A549 (cell line): ENCODE measurements around the gene KRTAP24-1. TPM values are rescaled to one million over a fixed set of nuclear protein-coding genes. Genes with fewer than 3 reads are reported as not detected.

Experiments used
- ATAC-seq, 2 experiments: fragments of 200-7000 bp in 1 of 2; fragments of >200 bp in 1 of 2; cut with Nextera tagmentation in 1 of 2; cut with Tn5 transposase in 1 of 2; 3 replicates each; pipeline versions ENCODE4 v1.8.0 to v1.9.1; 2018 to 2020; ENCODE audit warnings: mild to moderate bottlenecking in 1 of 2, moderate library complexity in 1 of 2
- CTCF ChIA-PET: fragments of 300-600 bp; sonication (Branson Sonifier 250); formaldehyde crosslinking; extraction: SDS; loops from one replicate; lab custom pipeline; 2021; ENCODE audit warnings: antibody characterized with exemption, inconsistent platforms; lab: Yijun Ruan, JAX
- POLR2A ChIA-PET: fragments of 350-600 bp; formaldehyde crosslinking; extraction: SDS; loops from one replicate; lab custom pipeline; 2021; ENCODE audit warnings: antibody characterized with exemption, inconsistent platforms; lab: Yijun Ruan, JAX
- DNase-seq, 2 experiments: peaks; one replicate each; pipeline versions ENCODE4 v3.0.0 to v3.0.0-alpha.2; 2011 to 2016; ENCODE audit warnings: low read depth in 1 of 2, low spot score in 1 of 2
- FAIRE-seq: peaks from 2 replicates; lab custom pipeline; 2011; peaks lifted over from hg19 to GRCh38; lab: Jason Lieb, UNC
- H3K27ac ChIP-seq, 2 experiments: fragments of >200 bp; sonication (Bioruptor Twin); formaldehyde crosslinking; 3 replicates each; pipeline ENCODE4 v1.5.1; 2016 to 2017
- H3K4me1 ChIP-seq: fragments of >200 bp; sonication (Bioruptor Twin); formaldehyde crosslinking; 3 replicates; pipeline ENCODE4 v1.6.1; 2016
- H3K4me2 ChIP-seq: fragments of >200 bp; sonication (Bioruptor Twin); formaldehyde crosslinking; 3 replicates; pipeline ENCODE4 v1.6.1; 2016
- H3K4me3 ChIP-seq: fragments of >200 bp; sonication (Bioruptor Twin); formaldehyde crosslinking; 3 replicates; pipeline ENCODE4 v1.5.1; 2016
- H3K9me3 ChIP-seq: fragments of >200 bp; sonication (Bioruptor Twin); formaldehyde crosslinking; 3 replicates; pipeline ENCODE4 v1.6.1; 2016
- BHLHE40 ChIP-seq: IDR thresholded peaks from 2 replicates; pipeline ENCODE4 v1.6.1; 2012; ENCODE audit warnings: low read depth, low read length, inconsistent platforms
- CEBPB ChIP-seq, 2 experiments: fragments of >200 bp in 1 of 2; sonication (Bioruptor Twin) in 1 of 2; formaldehyde crosslinking in 1 of 2; IDR thresholded peaks; 2 replicates each; pipeline ENCODE4 v1.6.1; 2012 to 2016
- EP300 ChIP-seq, 2 experiments: fragments of >200 bp; sonication (Bioruptor Twin); formaldehyde crosslinking; IDR thresholded peaks; 2 replicates in 1 of 2; 3 replicates in 1 of 2; pipeline ENCODE4 v1.6.1; 2016 to 2017
- ESRRA ChIP-seq: fragments of 150-350 bp; IDR thresholded peaks from 2 replicates; pipeline ENCODE4 v1.6.1; 2014; ENCODE audit warnings: mild to moderate bottlenecking, low read length, borderline replicate concordance
- FOSB ChIP-seq: fragments of 250-450 bp; sonication (Bioruptor Pico); IDR thresholded peaks from 2 replicates; pipeline ENCODE4 v1.5.0; 2020; ENCODE audit warnings: mild to moderate bottlenecking, moderate library complexity
- HDAC2 ChIP-seq: fragments of 200-600 bp; sonication (generic); IDR thresholded peaks from 2 replicates; pipeline ENCODE4 v1.6.1; 2016
- HEYL ChIP-seq: fragments of 250-450 bp; sonication (Bioruptor Pico); IDR thresholded peaks from 2 replicates; pipeline ENCODE4 v1.8.0; 2021; ENCODE audit warnings: mild to moderate bottlenecking, moderate library complexity
- HOXA7 ChIP-seq: fragments of 250-450 bp; sonication (Bioruptor Pico); IDR thresholded peaks from 2 replicates; pipeline ENCODE4 v1.5.0; 2020; ENCODE audit warnings: mild to moderate bottlenecking, moderate library complexity
- HOXB13 ChIP-seq: fragments of 250-450 bp; sonication (Bioruptor Pico); IDR thresholded peaks from 2 replicates; pipeline ENCODE4 v1.5.0; 2020; ENCODE audit warnings: low read depth, mild to moderate bottlenecking, moderate library complexity
- HOXB5 ChIP-seq: fragments of 250-450 bp; sonication (Bioruptor Pico); IDR thresholded peaks from 2 replicates; pipeline ENCODE4 v1.5.0; 2020; ENCODE audit warnings: mild to moderate bottlenecking, moderate library complexity
- JUN ChIP-seq, 2 experiments: fragments of >200 bp; sonication (Bioruptor Twin); formaldehyde crosslinking; IDR thresholded peaks; 2 replicates in 1 of 2; 3 replicates in 1 of 2; pipeline ENCODE4 v1.6.1; 2016 to 2017
- KDM5A ChIP-seq: fragments of 200-600 bp; sonication (generic); IDR thresholded peaks from 2 replicates; pipeline ENCODE4 v1.6.1; 2016; ENCODE audit warnings: antibody characterized with exemption, mild to moderate bottlenecking
- MAFK ChIP-seq: fragments of 450-650 bp; IDR thresholded peaks from 2 replicates; pipeline ENCODE4 v1.6.1; 2014; ENCODE audit not compliant: partially characterized antibody
- MAZ ChIP-seq: fragments of 150-350 bp; IDR thresholded peaks from 2 replicates; pipeline ENCODE4 v1.6.1; 2014; ENCODE audit warnings: antibody characterized with exemption, low read depth, low read length, borderline replicate concordance
- RCOR1 ChIP-seq: fragments of 150-350 bp; IDR thresholded peaks from 2 replicates; pipeline ENCODE4 v1.6.1; 2014; ENCODE audit warnings: antibody characterized with exemption, low read length, low read depth
- RNF2 ChIP-seq: fragments of 200-600 bp; sonication (generic); IDR thresholded peaks from 2 replicates; pipeline ENCODE4 v1.6.1; 2016; ENCODE audit warnings: low read depth, mild to moderate bottlenecking, antibody characterized with exemption, moderate library complexity, borderline replicate concordance
- SMC3 ChIP-seq: fragments of >200 bp; sonication (Bioruptor Twin); formaldehyde crosslinking; IDR thresholded peaks from 3 replicates; pipeline ENCODE4 v1.6.1; 2018; ENCODE audit warnings: inconsistent platforms
- SREBF2 ChIP-seq: fragments of 450-650 bp; IDR thresholded peaks from 2 replicates; pipeline ENCODE4 v1.6.1; 2014; ENCODE audit warnings: mild to moderate bottlenecking, moderate library complexity
- TP53 ChIP-seq: fragments of 250-450 bp; sonication (Bioruptor Pico); IDR thresholded peaks from 2 replicates; pipeline ENCODE4 v1.5.0; 2021; ENCODE audit warnings: mild to moderate bottlenecking, moderate library complexity
- ZC3H11A ChIP-seq: fragments of 450-650 bp; IDR thresholded peaks from 2 replicates; pipeline ENCODE4 v1.6.1; 2014; ENCODE audit warnings: antibody characterized with exemption, mild to moderate bottlenecking
- ZFP36 ChIP-seq: fragments of 450-650 bp; IDR thresholded peaks from 2 replicates; pipeline ENCODE4 v1.6.1; 2014; ENCODE audit warnings: borderline replicate concordance; ENCODE audit not compliant: partially characterized antibody
- ZNF302 ChIP-seq: fragments of 250-450 bp; sonication (Bioruptor Pico); IDR thresholded peaks from 2 replicates; pipeline ENCODE4 v1.9.0; 2021; ENCODE audit warnings: inconsistent platforms, mild to moderate bottlenecking, moderate library complexity
- ZSCAN20 ChIP-seq: fragments of 250-450 bp; sonication (Bioruptor Pico); IDR thresholded peaks from 2 replicates; pipeline ENCODE4 v1.8.0; 2022; ENCODE audit warnings: mild to moderate bottlenecking, moderate library complexity
- WGBS: methylation state at CpG from one replicate; pipeline ENCODE4 v1.1.6; 2017; ENCODE audit errors: missing lambda C conversion rate; 5-methylcytosine and 5-hydroxymethylcytosine counted together
- polyA plus RNA-seq, 4 experiments: library from polyadenylated mRNA; depleted of rRNA in 3 of 4; stranded (reverse); fragments of >200 nt; fragmentation: RNase III in 1 of 4; extraction: RNeasy Plus Mini Kit Qiagen cat#74134 plus additional on column Dnase treatment in 1 of 4; gene quantifications; 2 replicates in 3 of 4; 3 replicates in 1 of 4; pipeline ENCODE4 v1.2.3, GENCODE V29; 2011 to 2017
- TF ChIP-seq, protein P1 (sequence below): fragments of 250-450 bp; sonication (Bioruptor Pico); IDR thresholded peaks from 2 replicates; pipeline ENCODE4 v1.5.0; 2021; ENCODE audit warnings: mild to moderate bottlenecking, moderate library complexity, borderline replicate concordance
- TF ChIP-seq, protein P2 (sequence below): IDR thresholded peaks from 2 replicates; pipeline ENCODE4 v1.6.1; 2012
- TF ChIP-seq, protein P3 (sequence below): fragments of 450-650 bp; IDR thresholded peaks from 2 replicates; pipeline ENCODE4 v1.6.1; 2014; ENCODE audit warnings: antibody characterized with exemption
- TF ChIP-seq, protein P4 (sequence below): fragments of >200 bp; sonication (Bioruptor Twin); formaldehyde crosslinking; IDR thresholded peaks from 3 replicates; pipeline ENCODE4 v1.5.1; 2016
- TF ChIP-seq, protein P5 (sequence below): fragments of >200 bp; sonication (Bioruptor Twin); formaldehyde crosslinking; IDR thresholded peaks from 3 replicates; pipeline ENCODE4 v1.6.1; 2016

The KRTAP24-1 gene
- polyA plus RNA-seq, 2 of the 4 experiments (the other 2 are of a cell fraction): not detected

DNA sequence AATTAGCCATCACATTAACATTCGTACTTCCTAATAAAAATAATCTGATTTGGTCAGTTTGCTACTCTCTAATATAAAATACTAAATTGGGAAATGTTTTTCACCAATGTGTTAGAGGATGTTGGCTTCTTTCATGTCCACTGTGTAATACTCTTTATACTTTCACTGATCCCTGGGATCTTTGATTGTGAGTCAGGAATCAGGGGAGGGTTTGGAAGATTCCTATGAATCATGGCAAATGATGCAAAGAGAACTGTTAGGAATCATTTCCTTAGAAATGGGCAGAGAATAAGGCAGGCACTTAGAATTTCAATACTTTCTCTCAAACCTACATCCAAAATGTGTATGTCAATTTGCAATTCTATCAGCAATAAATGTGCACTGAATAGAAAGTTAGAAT, 31.0 kb downstream of the KRTAP24-1 start:
- 0% methylated on average over 1 of the region's 1 CpG for WGBS
- H3K9me3 ChIP-seq: no peaks in the 10 kb centered on the region
- ATAC-seq: no peak
- no peaks in the 10 kb centered on the region for H3K4me1 ChIP-seq
- DNase-seq: no peak
- ChIA-PET POLR2A (no interaction called here), CTCF (no interaction called here)
- H3K27ac ChIP-seq: no peak overlapping the region
- no peak overlapping the region for H3K4me3 ChIP-seq
- FAIRE-seq: no peak
- H3K4me2 ChIP-seq: no peak overlapping the region
- TF ChIP-seq TP53 (CRISPR knock-in tag): no peak

DNA sequence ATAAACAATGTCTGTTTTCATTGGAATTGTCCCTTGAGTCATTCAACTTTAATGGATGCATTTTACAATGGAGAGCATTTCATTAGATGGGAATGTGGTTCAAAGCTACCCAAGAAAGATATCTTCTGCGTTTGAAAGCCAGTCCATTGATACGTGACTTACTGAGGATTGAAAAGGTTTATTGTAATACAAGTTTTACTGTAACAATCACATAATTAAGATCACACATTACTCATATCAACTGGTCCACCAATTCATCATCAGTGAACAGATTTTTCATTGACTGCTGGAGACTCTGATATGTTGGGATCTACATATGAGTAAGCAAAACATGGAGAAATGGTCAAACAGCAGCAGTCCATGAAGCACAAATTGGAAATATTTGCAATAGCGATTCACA, 32.8 kb downstream of the KRTAP24-1 start:
- no peaks in the 10 kb centered on the region for H3K9me3 ChIP-seq
- no peak for DNase-seq
- CTCF ChIA-PET: no interaction called here
- no peak overlapping the region for H3K4me2 ChIP-seq
- no peaks in the 10 kb centered on the region for H3K4me1 ChIP-seq
- H3K4me3 ChIP-seq: no peak overlapping the region
- H3K27ac ChIP-seq: no peak overlapping the region
- POLR2A ChIA-PET: no interaction called here
- WGBS: 4% methylated on average over 3 of the region's 3 CpGs
- no peak for ATAC-seq
- no peak for FAIRE-seq
- TF ChIP-seq HOXB5 (CRISPR knock-in tag) (no peak), MAZ (no peak), ZSCAN20 (CRISPR knock-in tag) (no peak), JUN (IDR thresholded peaks at IDR 0.05) (no peak), ZNF302 (CRISPR knock-in tag) (no peak), SREBF2 (no peak), KDM5A (no peak), ZFP36 (no peak), HOXB13 (CRISPR knock-in tag) (no peak), BHLHE40 (no peak), ESRRA (no peak), HDAC2 (no peak)
- TF ChIP-seq, protein P1, sequence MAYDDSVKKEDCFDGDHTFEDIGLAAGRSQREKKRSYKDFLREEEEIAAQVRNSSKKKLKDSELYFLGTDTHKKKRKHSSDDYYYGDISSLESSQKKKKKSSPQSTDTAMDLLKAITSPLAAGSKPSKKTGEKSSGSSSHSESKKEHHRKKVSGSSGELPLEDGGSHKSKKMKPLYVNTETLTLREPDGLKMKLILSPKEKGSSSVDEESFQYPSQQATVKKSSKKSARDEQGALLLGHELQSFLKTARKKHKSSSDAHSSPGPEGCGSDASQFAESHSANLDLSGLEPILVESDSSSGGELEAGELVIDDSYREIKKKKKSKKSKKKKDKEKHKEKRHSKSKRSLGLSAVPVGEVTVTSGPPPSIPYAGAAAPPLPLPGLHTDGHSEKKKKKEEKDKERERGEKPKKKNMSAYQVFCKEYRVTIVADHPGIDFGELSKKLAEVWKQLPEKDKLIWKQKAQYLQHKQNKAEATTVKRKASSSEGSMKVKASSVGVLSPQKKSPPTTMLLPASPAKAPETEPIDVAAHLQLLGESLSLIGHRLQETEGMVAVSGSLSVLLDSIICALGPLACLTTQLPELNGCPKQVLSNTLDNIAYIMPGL (CRISPR knock-in tag): no peak
- TF ChIP-seq, protein P2, sequence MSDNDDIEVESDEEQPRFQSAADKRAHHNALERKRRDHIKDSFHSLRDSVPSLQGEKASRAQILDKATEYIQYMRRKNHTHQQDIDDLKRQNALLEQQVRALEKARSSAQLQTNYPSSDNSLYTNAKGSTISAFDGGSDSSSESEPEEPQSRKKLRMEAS: no peak
- TF ChIP-seq, protein P3, sequence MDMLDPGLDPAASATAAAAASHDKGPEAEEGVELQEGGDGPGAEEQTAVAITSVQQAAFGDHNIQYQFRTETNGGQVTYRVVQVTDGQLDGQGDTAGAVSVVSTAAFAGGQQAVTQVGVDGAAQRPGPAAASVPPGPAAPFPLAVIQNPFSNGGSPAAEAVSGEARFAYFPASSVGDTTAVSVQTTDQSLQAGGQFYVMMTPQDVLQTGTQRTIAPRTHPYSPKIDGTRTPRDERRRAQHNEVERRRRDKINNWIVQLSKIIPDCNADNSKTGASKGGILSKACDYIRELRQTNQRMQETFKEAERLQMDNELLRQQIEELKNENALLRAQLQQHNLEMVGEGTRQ: no peak

DNA sequence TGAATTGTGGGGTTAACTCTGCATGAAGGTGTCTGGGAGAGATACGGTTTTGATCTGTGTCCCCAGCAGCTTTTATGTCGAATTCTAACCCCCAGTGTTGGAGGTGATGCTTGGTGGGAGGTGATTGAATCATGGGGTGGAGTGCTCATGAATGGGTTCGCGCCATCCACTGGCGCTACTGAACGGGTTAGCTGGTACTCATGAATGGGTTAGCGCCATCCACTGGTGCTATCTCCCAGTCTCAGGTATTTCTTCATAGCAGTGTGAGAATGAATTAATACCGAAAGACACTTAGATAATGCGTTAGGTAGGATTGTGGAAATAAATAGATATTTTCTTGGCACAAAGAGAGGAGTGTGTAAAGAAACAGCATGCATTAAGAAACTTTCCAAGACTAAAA, 33.9 kb downstream of the KRTAP24-1 start:
- Histone ChIP-seq H3K27ac (no peak overlapping the region), H3K4me2 (no peak overlapping the region), H3K9me3 (no peaks in the 10 kb centered on the region), H3K4me3 (no peak overlapping the region), H3K4me1 (no peaks in the 10 kb centered on the region)
- WGBS: 57% methylated on average over 8 of the region's 9 CpGs
- DNase-seq (no peak), FAIRE-seq (no peak), ATAC-seq (no peak)
- CTCF ChIA-PET: no interaction called here
- POLR2A ChIA-PET: no interaction called here
- TF ChIP-seq HOXA7 (CRISPR knock-in tag) (no peak), TP53 (CRISPR knock-in tag) (no peak), ZC3H11A (no peak), SMC3 (no peak), FOSB (CRISPR knock-in tag) (no peak), CEBPB (IDR thresholded peaks at IDR 0.05) (no peak), HEYL (CRISPR knock-in tag) (no peak), RNF2 (no peak), MAFK (no peak), HOXB5 (CRISPR knock-in tag) (no peak), EP300 (IDR thresholded peaks at IDR 0.05) (no peak), RCOR1 (no peak)
- TF ChIP-seq, protein P4, sequence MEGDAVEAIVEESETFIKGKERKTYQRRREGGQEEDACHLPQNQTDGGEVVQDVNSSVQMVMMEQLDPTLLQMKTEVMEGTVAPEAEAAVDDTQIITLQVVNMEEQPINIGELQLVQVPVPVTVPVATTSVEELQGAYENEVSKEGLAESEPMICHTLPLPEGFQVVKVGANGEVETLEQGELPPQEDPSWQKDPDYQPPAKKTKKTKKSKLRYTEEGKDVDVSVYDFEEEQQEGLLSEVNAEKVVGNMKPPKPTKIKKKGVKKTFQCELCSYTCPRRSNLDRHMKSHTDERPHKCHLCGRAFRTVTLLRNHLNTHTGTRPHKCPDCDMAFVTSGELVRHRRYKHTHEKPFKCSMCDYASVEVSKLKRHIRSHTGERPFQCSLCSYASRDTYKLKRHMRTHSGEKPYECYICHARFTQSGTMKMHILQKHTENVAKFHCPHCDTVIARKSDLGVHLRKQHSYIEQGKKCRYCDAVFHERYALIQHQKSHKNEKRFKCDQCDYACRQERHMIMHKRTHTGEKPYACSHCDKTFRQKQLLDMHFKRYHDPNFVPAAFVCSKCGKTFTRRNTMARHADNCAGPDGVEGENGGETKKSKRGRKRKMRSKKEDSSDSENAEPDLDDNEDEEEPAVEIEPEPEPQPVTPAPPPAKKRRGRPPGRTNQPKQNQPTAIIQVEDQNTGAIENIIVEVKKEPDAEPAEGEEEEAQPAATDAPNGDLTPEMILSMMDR: no peak
- TF ChIP-seq, protein P2: no peak
- TF ChIP-seq, protein P5, sequence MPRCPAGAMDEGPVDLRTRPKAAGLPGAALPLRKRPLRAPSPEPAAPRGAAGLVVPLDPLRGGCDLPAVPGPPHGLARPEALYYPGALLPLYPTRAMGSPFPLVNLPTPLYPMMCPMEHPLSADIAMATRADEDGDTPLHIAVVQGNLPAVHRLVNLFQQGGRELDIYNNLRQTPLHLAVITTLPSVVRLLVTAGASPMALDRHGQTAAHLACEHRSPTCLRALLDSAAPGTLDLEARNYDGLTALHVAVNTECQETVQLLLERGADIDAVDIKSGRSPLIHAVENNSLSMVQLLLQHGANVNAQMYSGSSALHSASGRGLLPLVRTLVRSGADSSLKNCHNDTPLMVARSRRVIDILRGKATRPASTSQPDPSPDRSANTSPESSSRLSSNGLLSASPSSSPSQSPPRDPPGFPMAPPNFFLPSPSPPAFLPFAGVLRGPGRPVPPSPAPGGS: no peak
